HUES6 (cell line): ENCODE data around the gene NLRP5.

Source experiments
- H3K27ac ChIP-seq: 2 replicates; pipeline ENCODE4 v1.7.0; 2013; ENCODE audit warnings: low read depth, mild to moderate bottlenecking, low read length, inconsistent platforms
- H3K27me3 ChIP-seq: 2 replicates; pipeline ENCODE4 v1.6.1; 2013; ENCODE audit warnings: low read length; ENCODE audit not compliant: control insufficient read depth, insufficient read depth
- H3K36me3 ChIP-seq: 2 replicates; pipeline ENCODE4 v1.6.1; 2013; ENCODE audit warnings: low read length; ENCODE audit not compliant: control insufficient read depth, insufficient read depth
- H3K4me1 ChIP-seq: 2 replicates; pipeline ENCODE4 v1.6.1; 2013; ENCODE audit warnings: low read length; ENCODE audit not compliant: control insufficient read depth, insufficient read depth
- H3K4me3 ChIP-seq: 2 replicates; pipeline ENCODE4 v1.5.1; 2013; ENCODE audit warnings: low read depth, low read length
- H3K9ac ChIP-seq: one replicate; pipeline ENCODE4 v1.6.1; 2013; ENCODE audit warnings: mild to moderate bottlenecking, low read length
- H3K9me3 ChIP-seq: 2 replicates; pipeline ENCODE4 v1.6.1; 2013; ENCODE audit warnings: low read depth, low read length; ENCODE audit not compliant: control insufficient read depth, insufficient read depth

The NLRP5 gene

GRCh38 chr19:56107626-56108351 is 121.2 kb downstream of the NLRP5 start:
- Histone ChIP-seq H3K9ac (no peak overlapping the region), H3K27ac (no peak overlapping the region), H3K4me1 (peaks cover 58% of the 10 kb centered on the region), H3K27me3 (no peaks in the 10 kb centered on the region), H3K9me3 (no peaks in the 10 kb centered on the region), H3K4me3 (peak overlapping the region; percentile 17; the same call in 1 of the 2 replicates), H3K36me3 (peaks cover 7% of the 10 kb centered on the region)

- H3K9ac ChIP-seq: no peak overlapping the region
- peaks cover 66% of the 10 kb centered on the region for H3K4me1 ChIP-seq
Observed at GRCh38 chr19:56108447-56109195, 122.0 kb downstream of the NLRP5 start.

GRCh38 chr19:56109226-56109625 is 122.7 kb downstream of the NLRP5 start:
- Histone ChIP-seq H3K4me1 (peaks cover 69% of the 10 kb centered on the region), H3K27me3 (no peaks in the 10 kb centered on the region), H3K9ac (no peak overlapping the region), H3K27ac (no peak overlapping the region), H3K9me3 (no peaks in the 10 kb centered on the region), H3K36me3 (no peaks in the 10 kb centered on the region; the same call in 1 of the 2 replicates), H3K4me3 (no peak overlapping the region; the same call in 1 of the 2 replicates)

More at GRCh38 chr19:56108447-56109195, 122.0 kb downstream of the NLRP5 start:
- H3K27ac ChIP-seq: no peak overlapping the region
- H3K4me3 ChIP-seq: no peak overlapping the region; the same call in 1 of the 2 replicates
- no peaks in the 10 kb centered on the region; the same call in 1 of the 2 replicates for H3K36me3 ChIP-seq
- H3K27me3 ChIP-seq: no peaks in the 10 kb centered on the region
- no peaks in the 10 kb centered on the region for H3K9me3 ChIP-seq

- Histone ChIP-seq H3K27me3 (no peaks in the 10 kb centered on the region), H3K4me3 (peak overlapping the region; percentile 10; the same call in 1 of the 2 replicates), H3K4me1 (peaks cover 77% of the 10 kb centered on the region), H3K9me3 (no peaks in the 10 kb centered on the region), H3K27ac (peak overlapping the region; percentile 13; the same call in 1 of the 2 replicates), H3K9ac (no peak overlapping the region), H3K36me3 (peaks cover 3% of the 10 kb centered on the region; the same call in 1 of the 2 replicates)
Observed at GRCh38 chr19:56110515-56111448, 124.2 kb downstream of the NLRP5 start.
